Endothelial cell of umbilical vein (primary cell): ENCODE results near the gene PAFAH2. TPM values are rescaled to one million over a fixed set of nuclear protein-coding genes. Genes with fewer than 3 reads are reported as not detected.

ENCODE experiments used
- BruUV-seq: library from RNA; stranded (reverse); fragments of 400-500 nt; replicated peaks from 2 replicates; lab custom pipeline; 2021; lab: Mats Ljungman, UMichigan
- CTCF ChIA-PET: fragments of 300-600, 350-600 bp; sonication (Branson Sonifier 250); formaldehyde crosslinking; loops from one replicate; lab custom pipeline; 2021; ENCODE audit warnings: antibody characterized with exemption, inconsistent platforms; lab: Charles Lee
- POLR2A ChIA-PET: fragments of 300-600, 350-600 bp; sonication (Branson Sonifier 250); formaldehyde crosslinking; loops from one replicate; lab custom pipeline; 2021; ENCODE audit warnings: antibody characterized with exemption, inconsistent platforms; lab: Charles Lee
- DNase-seq: peaks from one replicate; pipeline ENCODE4 v3.0.0-alpha.2; 2011; ENCODE audit warnings: low read depth, low spot score
- FAIRE-seq: peaks from 2 replicates; lab custom pipeline; 2011; peaks lifted over from hg19 to GRCh38; lab: Jason Lieb, UNC
- H2AFZ ChIP-seq: 2 replicates; pipeline ENCODE4 v1.6.0; 2012; ENCODE audit warnings: low read depth, low read length, control low read depth, inconsistent platforms
- H3K27ac ChIP-seq: 2 replicates; pipeline ENCODE4 v1.5.1; 2011; ENCODE audit warnings: low read depth, mild to moderate bottlenecking, control low read depth, low read length, moderate library complexity; ENCODE audit not compliant: insufficient read depth
- H3K27me3 ChIP-seq, 2 experiments: 2 replicates each; pipeline versions ENCODE4 v1.6.0 to v1.6.1; 2011; ENCODE audit warnings: low read length in 2 of 2, mixed read lengths in 1 of 2; ENCODE audit not compliant: control insufficient read depth in 2 of 2, insufficient read depth in 2 of 2
- H3K36me3 ChIP-seq, 2 experiments: 2 replicates in 1 of 2; 3 replicates in 1 of 2; pipeline ENCODE4 v1.5.1; 2011; ENCODE audit warnings: low read length in 2 of 2, mild to moderate bottlenecking in 1 of 2, moderate library complexity in 1 of 2; ENCODE audit not compliant: control insufficient read depth in 2 of 2, insufficient read depth in 2 of 2; ENCODE audit errors: extremely low read depth in 1 of 2
- H3K4me1 ChIP-seq: 3 replicates; pipeline ENCODE4 v1.5.1; 2011; ENCODE audit warnings: mild to moderate bottlenecking, low read length; ENCODE audit not compliant: control insufficient read depth, insufficient read depth; ENCODE audit errors: extremely low read depth
- H3K4me2 ChIP-seq: 2 replicates; pipeline ENCODE4 v1.6.1; 2011; ENCODE audit warnings: low read length, control low read depth, mixed read lengths; ENCODE audit not compliant: insufficient read depth
- H3K4me3 ChIP-seq, 3 experiments: fragments of 200-600 bp in 1 of 3; sonication (generic), shearing (Covaris generic) in 1 of 3; replicated peaks in 1 of 3; 2 replicates each; pipeline ENCODE4 v1.5.1; 2011 to 2016; ENCODE audit warnings: control low read depth in 3 of 3, low read length in 3 of 3, mild to moderate bottlenecking in 2 of 3, inconsistent platforms in 1 of 3, low read depth in 1 of 3, moderate library complexity in 1 of 3; ENCODE audit not compliant: insufficient read depth in 1 of 3
- H3K79me2 ChIP-seq: 2 replicates; pipeline ENCODE4 v1.6.0; 2012; ENCODE audit warnings: low read length, inconsistent platforms; ENCODE audit not compliant: control insufficient read depth, insufficient read depth
- H3K9ac ChIP-seq: replicated peaks from 2 replicates; pipeline ENCODE3; 2011; ENCODE audit warnings: low read length, control low read depth; ENCODE audit not compliant: insufficient read depth; ENCODE audit errors: extremely low read depth
- H3K9me1 ChIP-seq: replicated peaks from 3 replicates; pipeline ENCODE4 v1.6.0; 2011; ENCODE audit warnings: mild to moderate bottlenecking, low read length; ENCODE audit not compliant: control insufficient read depth, insufficient read depth; ENCODE audit errors: extremely low read depth
- H3K9me3 ChIP-seq: replicated peaks from 2 replicates; pipeline ENCODE4 v1.5.1; 2012; ENCODE audit warnings: low read length, inconsistent platforms; ENCODE audit not compliant: control insufficient read depth, insufficient read depth
- H4K20me1 ChIP-seq: replicated peaks from 2 replicates; pipeline ENCODE3; 2011; ENCODE audit warnings: mild to moderate bottlenecking, low read length; ENCODE audit not compliant: control insufficient read depth, insufficient read depth; ENCODE audit errors: extremely low read depth
- CTCF ChIP-seq, 2 donors: IDR thresholded peaks; 1 replicate in 1 of 2; 2 replicates in 1 of 2; pipeline ENCODE4 v1.5.1; 2011; ENCODE audit warnings: low read length in 2 of 2, mild to moderate bottlenecking in 2 of 2, moderate library complexity in 2 of 2, control low read depth in 1 of 2, inconsistent platforms in 1 of 2, low read depth in 1 of 2; ENCODE audit not compliant: insufficient read depth in 1 of 2; ENCODE audit errors: extremely low read depth in 1 of 2
- EZH2 ChIP-seq: IDR thresholded peaks from 2 replicates; pipeline ENCODE4 v1.6.1; 2012; ENCODE audit warnings: borderline replicate concordance, low read depth, mild to moderate bottlenecking, moderate library complexity, low read length, inconsistent platforms; ENCODE audit not compliant: severe bottlenecking
- FOS ChIP-seq: IDR thresholded peaks from 2 replicates; pipeline ENCODE4 v1.6.1; 2011; ENCODE audit warnings: mild to moderate bottlenecking, low read length, moderate library complexity, borderline replicate concordance; ENCODE audit not compliant: insufficient read depth
- GATA2 ChIP-seq: IDR thresholded peaks from 2 replicates; pipeline ENCODE4 v1.7.0; 2011; ENCODE audit warnings: low read depth, mild to moderate bottlenecking, moderate library complexity, mixed read lengths, low read length; ENCODE audit not compliant: insufficient read length, insufficient read depth
- JUN ChIP-seq: IDR thresholded peaks from 2 replicates; pipeline ENCODE4 v1.6.1; 2011; ENCODE audit warnings: borderline replicate concordance, low read depth; ENCODE audit not compliant: insufficient read length, insufficient read depth
- MYC ChIP-seq: IDR thresholded peaks from one replicate; pipeline ENCODE4 v1.6.1; 2011; ENCODE audit warnings: mild to moderate bottlenecking, low read depth, low read length
- POLR2A ChIP-seq: IDR thresholded peaks from 2 replicates; pipeline ENCODE4 v1.6.1; 2012; ENCODE audit warnings: low read depth, mild to moderate bottlenecking, control low read depth, low read length
- POLR2AphosphoS5 ChIP-seq: IDR thresholded peaks from 2 replicates; pipeline ENCODE4 v1.6.1; 2012; ENCODE audit warnings: low read depth, mild to moderate bottlenecking, control low read depth, low read length, moderate library complexity; ENCODE audit not compliant: insufficient read depth
- dilution Hi-C: fragments of 300-500 bp; cut with MboI; formaldehyde crosslinking; loops from one replicate; pipeline ENCODE4 v1.15.0; 2019; ENCODE audit warnings: low sequenced_read_pairs; ENCODE audit not compliant: extremely low pct_ligation_motif_present
- intact Hi-C: fragments of 100-400 bp; cut with micrococcal nuclease; formaldehyde crosslinking; loops from one replicate; pipeline ENCODE4 v1.10.0; 2022
- polyA plus RNA-seq, 4 experiments: library from polyadenylated mRNA; depleted of rRNA in 3 of 4; stranded (reverse) in 3 of 4; unstranded in 1 of 4; fragments of >200 nt; gene quantifications; 2 replicates each; pipeline versions ENCODE4 v1.2.1 to v1.2.3, GENCODE V29; 2011 to 2012; ENCODE audit warnings: missing spikeins in 1 of 4
- total RNA-seq: library from RNA; stranded (reverse); gene quantifications from 2 replicates; pipeline ENCODE4 v1.2.3, GENCODE V29; 2021

Gene PAFAH2
- total and polyA plus RNA-seq, 2 donors (not counting 3 experiments of a cell fraction or from before 2014, with no cell fraction given), result 6.0 to 6.9 TPM

- POLR2A ChIA-PET, result interaction anchor here (0.6 to 1.6 kb wide), 5 partner anchors 86 to 160 kb away, joined by 3 to 14 read pairs (median 4); no protein-coding TSS in a partner anchor
- FAIRE-seq (peak; percentile 77), DNase-seq (peak; percentile 36)
- Histone ChIP-seq H4K20me1 (no peaks in the 10 kb centered on the region), H3K27ac (peak overlapping the region; percentile 57), H3K9me3 (no peaks in the 10 kb centered on the region), H3K4me3 (peak overlapping the region; percentile 41 to 83 (median 68)), H3K27me3 (no peaks in the 10 kb centered on the region), H3K79me2 (no peaks in the 10 kb centered on the region), H2AFZ (peak overlapping the region; percentile 78), H3K4me1 (peaks cover 16% of the 10 kb centered on the region), H3K36me3 (no peaks in the 10 kb centered on the region), H3K9ac (peak overlapping the region; percentile 66), H3K4me2 (peak overlapping the region; percentile 91), H3K9me1 (no peaks in the 10 kb centered on the region)
- dilution Hi-C loops, result loop anchor here (25.0 kb wide), 1 partner anchor 110 kb away; the partner anchor contains the start of gene PAQR7
- TF ChIP-seq MYC, result no peak
- TF ChIP-seq POLR2AphosphoS5, result no peak
- TF ChIP-seq POLR2A, result no peak
- TF ChIP-seq GATA2, result peak; percentile 78
- CTCF ChIA-PET, result interaction anchor here (0.6 to 10.2 kb wide), 34 partner anchors 9 to 425 kb away, joined by 3 to 404 read pairs (median 4); partner anchors contain the start of genes MTFR1L, PAQR7, STMN1 and ZNF593
- intact Hi-C loops, result no loop called here
- BruUV-seq, result TSS peak; percentile 70
These were observed 666 bp downstream of the PAFAH2 start for GRCh38 chr1:25996966-25997827.

GRCh38 chr1:25994402-25995150, 3.3 kb downstream of the PAFAH2 start:
- H4K20me1 ChIP-seq, result no peaks in the 10 kb centered on the region
- FAIRE-seq (no peak), DNase-seq (no peak)
- intact Hi-C loops, result no loop called here
- no peaks in the 10 kb centered on the region for H3K27me3 ChIP-seq
- no peaks in the 10 kb centered on the region for H3K79me2 ChIP-seq
- H2AFZ ChIP-seq, result no peak overlapping the region
- H3K4me2 ChIP-seq, result no peak overlapping the region
- ChIA-PET POLR2A (no interaction called here), CTCF (interaction anchor here (3.6 to 10.2 kb wide), 2 partner anchors 9 to 96 kb away, joined by 10 to 404 read pairs; partner anchors contain the start of gene STMN1)
- no peaks in the 10 kb centered on the region for H3K9me1 ChIP-seq
- H3K4me1 ChIP-seq, result peaks cover 16% of the 10 kb centered on the region
- dilution Hi-C loops, result loop anchor here (25.0 kb wide), 1 partner anchor 107 kb away; the partner anchor contains the start of gene PAQR7
- no peak overlapping the region for H3K4me3 ChIP-seq
- no peaks in the 10 kb centered on the region for H3K9me3 ChIP-seq
- no TSS peak for BruUV-seq
- H3K9ac ChIP-seq, result no peak overlapping the region
- TF ChIP-seq GATA2, result no peak
- TF ChIP-seq MYC, result no peak
- TF ChIP-seq JUN, result no peak
- no peak for TF ChIP-seq POLR2AphosphoS5
- TF ChIP-seq EZH2, result no peak
- no peak for TF ChIP-seq FOS
- TF ChIP-seq CTCF (IDR thresholded peaks at IDR 0.05; ENCODE audit: extremely low read depth in 1 of 2, insufficient read depth in 1 of 2, low read depth in 1 of 2, low read length in 2 of 2), result no peak
- TF ChIP-seq POLR2A, result no peak
- H3K27ac ChIP-seq, result no peak overlapping the region
- H3K36me3 ChIP-seq, result no peaks in the 10 kb centered on the region
